ENCODE measurements around the gene ARHGAP26.

DNA sequence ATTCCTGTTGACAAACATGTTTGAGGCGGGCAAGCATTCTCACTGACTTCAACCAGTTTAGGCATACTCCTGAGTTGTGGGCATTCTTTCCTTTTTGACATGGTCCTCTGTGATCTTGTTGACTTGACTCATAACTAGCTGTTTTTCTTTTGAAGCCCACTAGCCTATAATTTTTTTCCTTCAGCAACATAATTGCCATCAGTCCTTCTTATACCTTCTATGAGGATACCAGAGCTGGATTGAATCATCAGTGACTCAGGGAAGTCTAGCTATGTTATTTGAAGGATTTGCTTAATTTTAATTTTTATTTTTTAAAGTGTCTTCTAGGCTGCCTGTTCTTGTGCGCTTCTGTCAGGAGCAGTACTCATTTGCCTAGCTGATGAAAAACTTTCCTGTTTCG, 373.8 kb downstream of the ARHGAP26 start:
- no peak for TF ChIP-seq GATA2 (IDR thresholded peaks at IDR 0.05; ENCODE audit: insufficient read depth, insufficient read length, low read depth, low read length)
- TF ChIP-seq, protein P1, sequence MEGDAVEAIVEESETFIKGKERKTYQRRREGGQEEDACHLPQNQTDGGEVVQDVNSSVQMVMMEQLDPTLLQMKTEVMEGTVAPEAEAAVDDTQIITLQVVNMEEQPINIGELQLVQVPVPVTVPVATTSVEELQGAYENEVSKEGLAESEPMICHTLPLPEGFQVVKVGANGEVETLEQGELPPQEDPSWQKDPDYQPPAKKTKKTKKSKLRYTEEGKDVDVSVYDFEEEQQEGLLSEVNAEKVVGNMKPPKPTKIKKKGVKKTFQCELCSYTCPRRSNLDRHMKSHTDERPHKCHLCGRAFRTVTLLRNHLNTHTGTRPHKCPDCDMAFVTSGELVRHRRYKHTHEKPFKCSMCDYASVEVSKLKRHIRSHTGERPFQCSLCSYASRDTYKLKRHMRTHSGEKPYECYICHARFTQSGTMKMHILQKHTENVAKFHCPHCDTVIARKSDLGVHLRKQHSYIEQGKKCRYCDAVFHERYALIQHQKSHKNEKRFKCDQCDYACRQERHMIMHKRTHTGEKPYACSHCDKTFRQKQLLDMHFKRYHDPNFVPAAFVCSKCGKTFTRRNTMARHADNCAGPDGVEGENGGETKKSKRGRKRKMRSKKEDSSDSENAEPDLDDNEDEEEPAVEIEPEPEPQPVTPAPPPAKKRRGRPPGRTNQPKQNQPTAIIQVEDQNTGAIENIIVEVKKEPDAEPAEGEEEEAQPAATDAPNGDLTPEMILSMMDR (IDR thresholded peaks at IDR 0.05; ENCODE audit: extremely low read depth in 1 of 2, insufficient read depth in 1 of 2, low read depth in 1 of 2, low read length in 2 of 2): no peak
- TF ChIP-seq, protein P2, sequence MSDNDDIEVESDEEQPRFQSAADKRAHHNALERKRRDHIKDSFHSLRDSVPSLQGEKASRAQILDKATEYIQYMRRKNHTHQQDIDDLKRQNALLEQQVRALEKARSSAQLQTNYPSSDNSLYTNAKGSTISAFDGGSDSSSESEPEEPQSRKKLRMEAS (IDR thresholded peaks at IDR 0.05; ENCODE audit: insufficient read depth, insufficient read length): no peak
- no peak for TF ChIP-seq POLR2A (IDR thresholded peaks at IDR 0.05; ENCODE audit: low read depth, low read length)
- no peak for TF ChIP-seq MYC (IDR thresholded peaks at IDR 0.05; ENCODE audit: low read depth, low read length)
- no peak for TF ChIP-seq POLR2AphosphoS5 (IDR thresholded peaks at IDR 0.05; ENCODE audit: insufficient read depth, low read depth, low read length)
- TF ChIP-seq JUN (IDR thresholded peaks at IDR 0.05; ENCODE audit: borderline replicate concordance, insufficient read depth, insufficient read length, low read depth): no peak
- no peak for TF ChIP-seq EZH2 (IDR thresholded peaks at IDR 0.05; ENCODE audit: borderline replicate concordance, low read depth, low read length, severe bottlenecking)
